ENCODE data around the gene NDUFV2. TPM values are rescaled to one million over a fixed set of nuclear protein-coding genes. Genes with fewer than 3 reads are reported as not detected.
A peak's percentile ranks its signal among the peaks of the same experiment; 100 is the strongest.

The NDUFV2 gene
- total RNA-seq, 4 donors from 2014 or later = 62.4 to 91.3 (median 74.6) TPM

DNA sequence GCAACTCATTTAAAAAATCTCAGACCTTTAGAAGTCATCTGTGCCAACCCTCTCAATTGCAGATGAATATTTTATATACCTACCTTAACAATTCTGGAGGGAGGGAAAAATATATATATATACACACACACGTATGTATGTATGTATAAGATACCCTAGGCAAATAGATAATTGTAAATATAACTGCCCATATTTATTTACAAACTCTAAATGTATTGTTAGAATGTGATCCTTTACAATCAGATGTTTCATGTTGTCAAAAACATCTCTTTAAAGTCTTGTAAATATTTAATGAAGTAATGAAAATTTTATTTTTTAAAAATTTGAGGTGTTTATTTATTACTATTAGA is 45.7 kb downstream of the NDUFV2 start:
- no peaks in the 10 kb centered on the region for H3K36me3 ChIP-seq
- no peak overlapping the region for H3K4me3 ChIP-seq
- H3K27me3 ChIP-seq = no peaks in the 10 kb centered on the region
- no peak for DNase-seq (ENCODE audit: low spot score in 2 of 2)
- H3K9me3 ChIP-seq = no peaks in the 10 kb centered on the region
- peak overlapping the region in 1 of 4 donors; percentile 61 for H3K27ac ChIP-seq
- TF ChIP-seq, protein P1, sequence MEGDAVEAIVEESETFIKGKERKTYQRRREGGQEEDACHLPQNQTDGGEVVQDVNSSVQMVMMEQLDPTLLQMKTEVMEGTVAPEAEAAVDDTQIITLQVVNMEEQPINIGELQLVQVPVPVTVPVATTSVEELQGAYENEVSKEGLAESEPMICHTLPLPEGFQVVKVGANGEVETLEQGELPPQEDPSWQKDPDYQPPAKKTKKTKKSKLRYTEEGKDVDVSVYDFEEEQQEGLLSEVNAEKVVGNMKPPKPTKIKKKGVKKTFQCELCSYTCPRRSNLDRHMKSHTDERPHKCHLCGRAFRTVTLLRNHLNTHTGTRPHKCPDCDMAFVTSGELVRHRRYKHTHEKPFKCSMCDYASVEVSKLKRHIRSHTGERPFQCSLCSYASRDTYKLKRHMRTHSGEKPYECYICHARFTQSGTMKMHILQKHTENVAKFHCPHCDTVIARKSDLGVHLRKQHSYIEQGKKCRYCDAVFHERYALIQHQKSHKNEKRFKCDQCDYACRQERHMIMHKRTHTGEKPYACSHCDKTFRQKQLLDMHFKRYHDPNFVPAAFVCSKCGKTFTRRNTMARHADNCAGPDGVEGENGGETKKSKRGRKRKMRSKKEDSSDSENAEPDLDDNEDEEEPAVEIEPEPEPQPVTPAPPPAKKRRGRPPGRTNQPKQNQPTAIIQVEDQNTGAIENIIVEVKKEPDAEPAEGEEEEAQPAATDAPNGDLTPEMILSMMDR (IDR thresholded peaks at IDR 0.05) = no peak
- peaks cover 4 to 99% (median 68%) of the 10 kb centered on the region in 4 donors for H3K4me1 ChIP-seq
- WGBS, 2 donors = 41 to 43% methylated on average over 1 of the region's 1 CpG

DNA sequence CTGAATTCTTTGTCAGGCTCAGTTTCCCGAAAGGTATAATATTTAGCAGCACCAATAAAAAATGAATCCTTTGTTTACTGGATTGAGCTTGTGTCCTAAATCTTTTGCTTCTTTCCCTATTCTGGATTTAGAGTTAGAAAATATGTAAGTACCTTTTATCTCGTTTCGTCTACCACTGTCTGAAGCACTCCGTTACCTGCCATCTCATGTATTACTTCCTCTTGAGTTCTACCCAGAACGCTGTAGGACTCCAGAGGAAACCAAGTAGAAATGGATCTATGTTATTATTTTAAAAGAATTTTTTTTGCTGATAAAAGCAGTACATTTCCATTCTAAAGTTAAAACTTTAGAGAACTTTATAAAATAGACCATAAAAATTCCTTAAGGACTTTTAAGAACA is 47.6 kb downstream of the NDUFV2 start:
- DNase-seq (ENCODE audit: low spot score in 2 of 2) = no peak
- H3K27ac ChIP-seq = peak overlapping the region in 1 of 4 donors; percentile 34
- no peak overlapping the region for H3K4me3 ChIP-seq
- no peaks in the 10 kb centered on the region for H3K27me3 ChIP-seq
- peaks cover 0 to 94% (median 68%) of the 10 kb centered on the region in 4 donors for H3K4me1 ChIP-seq
- H3K9me3 ChIP-seq = no peaks in the 10 kb centered on the region
- H3K36me3 ChIP-seq = no peaks in the 10 kb centered on the region
- TF ChIP-seq POLR2A (IDR thresholded peaks at IDR 0.05) (no peak), EP300 (IDR thresholded peaks at IDR 0.05) (no peak)
- TF ChIP-seq, protein P1 (IDR thresholded peaks at IDR 0.05) = no peak
- WGBS, 2 donors = 67 to 80% methylated on average over 5 of the region's 5 CpGs

DNA sequence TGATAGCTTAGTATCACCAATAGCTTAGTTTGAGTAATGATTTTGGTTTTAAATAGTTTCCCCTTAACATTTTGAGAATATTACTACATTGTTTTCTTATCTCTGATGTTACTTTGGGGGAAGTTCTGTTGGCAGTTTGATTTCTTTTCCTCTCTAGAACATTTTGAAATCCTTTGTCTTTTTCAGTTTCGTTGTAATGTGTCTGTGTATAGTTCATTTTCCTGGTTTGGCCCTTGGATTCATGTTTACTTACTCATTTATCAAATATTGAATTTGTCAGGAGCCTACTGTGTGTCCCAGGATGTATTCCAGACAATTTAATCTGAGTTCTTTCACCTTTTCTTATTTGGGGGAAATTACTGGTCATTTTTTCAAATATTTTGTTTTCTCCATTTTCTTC is 50.8 kb downstream of the NDUFV2 start:
- Histone ChIP-seq H3K9me3 (no peaks in the 10 kb centered on the region), H3K36me3 (no peaks in the 10 kb centered on the region), H3K27ac (no peak overlapping the region), H3K27me3 (no peaks in the 10 kb centered on the region), H3K4me3 (no peak overlapping the region), H3K4me1 (peaks cover 0 to 67% (median 44%) of the 10 kb centered on the region in 4 donors)
- 58 to 69% methylated on average over 1 of the region's 1 CpG for WGBS, 2 donors
- TF ChIP-seq, protein P1 (IDR thresholded peaks at IDR 0.05) = no peak
- no peak for TF ChIP-seq POLR2A (IDR thresholded peaks at IDR 0.05)
- DNase-seq (ENCODE audit: low spot score in 2 of 2) = no peak

DNA sequence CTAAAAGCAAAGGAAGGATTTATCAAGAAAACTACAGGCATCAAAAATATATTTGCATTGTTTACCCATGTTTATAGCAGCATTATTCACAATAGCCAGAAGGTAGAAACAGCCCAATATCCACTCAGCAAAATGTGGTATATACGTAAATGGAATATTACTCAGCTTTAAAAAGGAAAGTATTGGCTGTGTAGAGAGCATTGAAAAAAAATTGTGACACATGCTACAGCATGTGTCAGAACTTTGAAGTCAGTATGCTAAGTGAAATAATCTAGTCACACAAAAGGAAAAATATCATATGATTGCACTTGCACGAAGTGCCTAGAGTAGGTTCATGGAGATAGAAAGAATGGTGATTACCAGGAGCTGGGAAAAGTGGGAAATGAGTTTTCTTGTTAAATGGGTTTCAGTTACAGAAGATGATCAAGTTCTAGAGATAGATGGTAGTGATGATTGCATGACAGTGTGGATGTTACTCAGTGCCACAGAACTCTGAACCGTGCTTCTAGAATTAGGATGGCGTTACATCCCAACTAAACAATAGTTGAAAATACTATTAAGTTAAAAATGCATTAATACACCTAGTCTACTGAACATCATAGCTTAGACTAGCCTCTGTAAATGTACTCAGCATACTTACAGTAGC is 54.2 kb downstream of the NDUFV2 start:
- DNase-seq (ENCODE audit: low spot score in 2 of 2) = no peak
- Histone ChIP-seq H3K27ac (no peak overlapping the region), H3K27me3 (no peaks in the 10 kb centered on the region), H3K9me3 (no peaks in the 10 kb centered on the region), H3K4me3 (no peak overlapping the region), H3K4me1 (peaks cover 0 to 40% (median 18%) of the 10 kb centered on the region in 4 donors), H3K36me3 (no peaks in the 10 kb centered on the region)
- TF ChIP-seq, protein P1 (IDR thresholded peaks at IDR 0.05) = no peak
- TF ChIP-seq EP300 (IDR thresholded peaks at IDR 0.05) (no peak), POLR2A (IDR thresholded peaks at IDR 0.05) (no peak)
- WGBS, 2 donors = 97 to 98% methylated on average over 4 of the region's 4 CpGs

DNA sequence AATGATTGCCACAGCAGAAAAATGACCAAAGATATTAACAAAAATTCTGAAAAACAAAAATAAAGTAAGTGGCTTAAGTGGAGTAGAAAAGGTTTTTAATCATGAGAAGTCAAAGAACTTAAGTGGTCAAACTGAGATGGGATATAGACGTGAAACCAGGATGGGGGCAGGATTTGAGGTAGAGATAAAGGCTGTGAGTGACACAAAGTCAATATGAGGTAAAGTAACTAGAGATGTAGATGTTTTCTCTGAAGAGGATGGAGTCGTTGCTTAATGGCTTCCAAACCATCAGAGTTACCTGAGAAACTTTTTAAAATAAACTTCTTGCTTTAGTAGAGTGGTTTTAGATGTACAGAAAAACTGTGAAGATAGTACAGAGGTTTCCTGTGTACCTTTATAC is 55.3 kb downstream of the NDUFV2 start:
- WGBS, 2 donors = 66 to 69% methylated on average over 2 of the region's 2 CpGs
- H3K4me3 ChIP-seq = no peak overlapping the region
- H3K27ac ChIP-seq = no peak overlapping the region
- TF ChIP-seq, protein P1 (IDR thresholded peaks at IDR 0.05) = no peak
- no peak for TF ChIP-seq POLR2A (IDR thresholded peaks at IDR 0.05)
- no peak for DNase-seq (ENCODE audit: low spot score in 2 of 2)
- no peaks in the 10 kb centered on the region for H3K27me3 ChIP-seq
- peaks cover 0 to 4% (median 0%) of the 10 kb centered on the region in 3 donors for H3K36me3 ChIP-seq
- H3K9me3 ChIP-seq = no peaks in the 10 kb centered on the region
- peaks cover 0 to 29% (median 9%) of the 10 kb centered on the region in 4 donors for H3K4me1 ChIP-seq

Data from tibial nerve (tissue), 4 donors.